B cell (primary cell): ENCODE data around the gene EGFL8. TPM values are rescaled to one million over a fixed set of nuclear protein-coding genes. Genes with fewer than 3 reads are reported as not detected.
"Not testable (repeated sequence)": the region's sequence is repeated elsewhere in the genome, so short reads cannot be mapped to it uniquely, and the experiment has no call there.

Experiments
- ATAC-seq: fragments of 200-7000 bp; cut with Tn5 transposase; one replicate; pipeline ENCODE4 v1.10.0; 2021; ENCODE audit warnings: low read depth, mild to moderate bottlenecking, moderate number of reproducible peaks, moderate library complexity
- CTCF ChIA-PET: fragments of 350-600 bp; sonication (Branson Sonifier 250); formaldehyde crosslinking; loops from one replicate; lab custom pipeline; 2021; ENCODE audit warnings: antibody characterized with exemption, inconsistent platforms; lab: Charles Lee
- POLR2A ChIA-PET: fragments of 350-600 bp; sonication (Branson Sonifier 250); formaldehyde crosslinking; loops from one replicate; lab custom pipeline; 2021; ENCODE audit warnings: antibody characterized with exemption; lab: Charles Lee
- DNase-seq: peaks from one replicate; pipeline ENCODE4 v3.0.0; 2013
- H2AFZ ChIP-seq: 2 replicates; pipeline ENCODE4 v1.6.1; 2012; ENCODE audit warnings: mild to moderate bottlenecking, low read depth, low read length; ENCODE audit not compliant: insufficient read depth, poor library complexity, severe bottlenecking
- H3K27ac ChIP-seq, 2 donors: 1 replicate in 1 of 2; 2 replicates in 1 of 2; pipeline ENCODE4 v1.5.1; 2012 to 2013; ENCODE audit warnings: low read length in 2 of 2, mild to moderate bottlenecking in 2 of 2, moderate library complexity in 1 of 2
- H3K27me3 ChIP-seq, 4 experiments: fragments of 200-600 bp in 1 of 4; sonication (generic) in 1 of 4; replicated peaks in 1 of 4; 1 replicate in 2 of 4; 2 replicates in 2 of 4; pipeline versions ENCODE4 v1.6.1 to v1.7.0; 2013 to 2016; ENCODE audit warnings: low read length in 3 of 4, mild to moderate bottlenecking in 2 of 4, mixed read lengths in 1 of 4, moderate library complexity in 1 of 4; ENCODE audit not compliant: insufficient read depth in 4 of 4, control insufficient read depth in 3 of 4; ENCODE audit errors: control extremely low read depth in 1 of 4
- H3K36me3 ChIP-seq, 2 experiments: replicated peaks in 1 of 2; 1 replicate in 1 of 2; 2 replicates in 1 of 2; pipeline versions ENCODE4 v1.6.1 to v1.7.1; 2013; ENCODE audit warnings: low read length in 1 of 2; ENCODE audit not compliant: insufficient read depth in 2 of 2, control insufficient read depth in 1 of 2; ENCODE audit errors: control extremely low read depth in 1 of 2, extremely low read depth in 1 of 2
- H3K4me1 ChIP-seq, 2 donors: fragments of 200-600 bp in 1 of 2; sonication (generic) in 1 of 2; 1 replicate in 1 of 2; 2 replicates in 1 of 2; pipeline versions ENCODE4 v1.5.1 to v1.6.1; 2013 to 2017; ENCODE audit warnings: low read length in 2 of 2; ENCODE audit not compliant: control insufficient read depth in 2 of 2, insufficient read depth in 2 of 2
- H3K4me2 ChIP-seq: replicated peaks from 2 replicates; pipeline ENCODE3; 2012; ENCODE audit warnings: mild to moderate bottlenecking, low read depth, low read length; ENCODE audit not compliant: poor library complexity, severe bottlenecking
- H3K4me3 ChIP-seq, 5 experiments: fragments of 200-600 bp in 1 of 5; sonication (generic) in 1 of 5; 1 replicate in 3 of 5; 2 replicates in 2 of 5; pipeline versions ENCODE4 v1.5.1 to v1.7.0; 2011 to 2016; ENCODE audit warnings: low read length in 4 of 5, mild to moderate bottlenecking in 4 of 5, low read depth in 2 of 5, control low read depth in 1 of 5, moderate library complexity in 1 of 5; ENCODE audit not compliant: insufficient read depth in 1 of 5; ENCODE audit errors: control extremely low read depth in 1 of 5, extremely low read depth in 1 of 5
- H3K79me2 ChIP-seq: fragments of 200-600 bp; sonication (generic); one replicate; pipeline ENCODE4 v1.6.0; 2016; ENCODE audit warnings: low read length; ENCODE audit not compliant: control insufficient read depth, insufficient read depth
- H3K9ac ChIP-seq: fragments of 200-600 bp; sonication (generic); 2 replicates; pipeline ENCODE4 v1.6.1; 2017; ENCODE audit warnings: mild to moderate bottlenecking, low read length, moderate library complexity
- H3K9me3 ChIP-seq, 3 donors: one replicate each; pipeline versions ENCODE4 v1.6.1 to v1.7.1; 2013; ENCODE audit warnings: low read length in 2 of 3; ENCODE audit not compliant: control insufficient read depth in 2 of 3, insufficient read depth in 1 of 3; ENCODE audit errors: control extremely low read depth in 1 of 3
- H4K20me1 ChIP-seq: 2 replicates; pipeline ENCODE4 v1.6.0; 2012; ENCODE audit warnings: mild to moderate bottlenecking, low read length; ENCODE audit not compliant: insufficient read depth, control insufficient read depth, poor library complexity, severe bottlenecking
- H3K27ac Mint-ChIP-seq: one replicate; pipeline ENCODE4 v1.8.0; 2021; ENCODE audit warnings: mixed read lengths
- H3K27me3 Mint-ChIP-seq: one replicate; pipeline ENCODE4 v1.8.0; 2021; ENCODE audit warnings: mixed read lengths
- H3K4me1 Mint-ChIP-seq: one replicate; pipeline ENCODE4 v1.8.0; 2021; ENCODE audit warnings: mixed read lengths
- H3K4me3 Mint-ChIP-seq: one replicate; pipeline ENCODE4 v1.8.0; 2021; ENCODE audit warnings: mixed read lengths
- H3K9me3 Mint-ChIP-seq: one replicate; pipeline ENCODE4 v1.8.0; 2022; ENCODE audit warnings: mixed read lengths; ENCODE audit not compliant: insufficient read depth
- EZH2 ChIP-seq: IDR thresholded peaks from 2 replicates; pipeline ENCODE4 v1.6.1; 2012; ENCODE audit warnings: borderline replicate concordance, low read depth, mild to moderate bottlenecking, moderate library complexity, low read length; ENCODE audit not compliant: insufficient read depth, poor library complexity, severe bottlenecking
- WGBS: methylation state at CpG from one replicate; pipeline ENCODE4 v1.1.5; 2013; ENCODE audit warnings: missing lambda C conversion rate; ENCODE audit not compliant: insufficient coverage; 5-methylcytosine and 5-hydroxymethylcytosine counted together
- intact Hi-C: fragments of 100-400 bp; cut with micrococcal nuclease; formaldehyde crosslinking; loops from one replicate; pipeline ENCODE4 v1.10.0; 2022
- polyA plus RNA-seq: library from polyadenylated mRNA; depleted of rRNA; stranded (reverse); fragments of >200 nt; gene quantifications from 2 replicates; pipeline ENCODE4 v1.2.3, GENCODE V29; 2012
- total RNA-seq, 2 donors: library from RNA; stranded (reverse); fragments of 120-200 nt in 1 of 2; gene quantifications; 1 replicate in 1 of 2; 2 replicates in 1 of 2; pipeline versions ENCODE4 v1.2.3 to v1.2.4, GENCODE V29; 2013 to 2022
- TF ChIP-seq, protein P1 (sequence below): fragments of 200-600 bp; IDR thresholded peaks from one replicate; pipeline ENCODE4 v1.8.0; 2022; ENCODE audit warnings: antibody characterized with exemption, mild to moderate bottlenecking

EGFL8 gene
- total and polyA plus RNA-seq, 2 donors (not counting 1 experiment from before 2014, with no cell fraction given), result 0.91 to 3.9 TPM

DNA sequence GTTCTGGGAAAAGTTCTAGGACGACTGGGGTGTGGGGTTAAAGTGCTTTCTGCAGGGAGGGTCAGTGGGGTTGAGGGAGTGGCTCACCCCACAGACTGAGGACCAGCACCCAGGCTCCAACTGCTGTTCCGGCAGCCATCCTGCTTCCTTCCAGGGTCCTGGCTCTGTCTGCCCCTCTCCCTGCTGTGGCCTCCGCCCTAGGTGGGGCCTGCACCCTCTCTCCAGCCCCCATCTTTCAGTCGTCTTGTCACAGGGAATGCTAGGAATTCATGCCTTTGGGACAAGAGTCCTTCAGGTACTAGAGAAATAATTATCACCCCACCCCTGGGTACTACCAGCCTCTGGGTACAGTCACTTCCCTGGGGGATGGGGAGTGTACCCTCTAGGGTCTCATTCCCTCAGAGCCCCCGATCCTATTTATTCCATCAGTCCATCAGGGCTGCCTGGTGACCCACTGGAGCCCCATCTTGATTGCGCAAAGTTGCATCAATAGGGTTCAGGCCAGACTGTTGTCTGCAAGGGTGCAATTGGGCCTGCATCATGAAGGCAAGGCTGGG is 19.8 kb downstream of the EGFL8 start, which contains the start of gene AGER:
Gene AGER (minus strand): TSS at position 170 of the 557 bp plus-strand sequence. CDS start 31 bp downstream, at position 139.
- Histone ChIP-seq H3K27ac (no peak within 1 kb of the TSS), H4K20me1 (no peaks in the 10 kb centered on the region), H2AFZ (no peak within 1 kb of the TSS), H3K36me3 (peaks cover 0 to 64% of the 10 kb centered on the region in 2 experiments), H3K4me1 (peaks cover 27 to 32% of the 10 kb centered on the region in 2 donors), H3K79me2 (peaks cover 39% of the 10 kb centered on the region), H3K9me3 (no peaks in the 10 kb centered on the region), H3K4me3 (no peak within 1 kb of the TSS), H3K4me2 (no peak within 1 kb of the TSS), H3K27me3 (no peaks in the 10 kb centered on the region), H3K9ac (no peak within 1 kb of the TSS)
- Mint-ChIP-seq H3K27me3 (no peaks in the 10 kb centered on the region), H3K27ac (peak within 1 kb of the TSS; percentile 50), H3K4me1 (peaks cover 51% of the 10 kb centered on the region), H3K9me3 (no peaks in the 10 kb centered on the region), H3K4me3 (no peak within 1 kb of the TSS)
- POLR2A ChIA-PET, result no interaction called here
- DNase-seq (peak; percentile 4), ATAC-seq (no peak)
- TF ChIP-seq, protein P1, sequence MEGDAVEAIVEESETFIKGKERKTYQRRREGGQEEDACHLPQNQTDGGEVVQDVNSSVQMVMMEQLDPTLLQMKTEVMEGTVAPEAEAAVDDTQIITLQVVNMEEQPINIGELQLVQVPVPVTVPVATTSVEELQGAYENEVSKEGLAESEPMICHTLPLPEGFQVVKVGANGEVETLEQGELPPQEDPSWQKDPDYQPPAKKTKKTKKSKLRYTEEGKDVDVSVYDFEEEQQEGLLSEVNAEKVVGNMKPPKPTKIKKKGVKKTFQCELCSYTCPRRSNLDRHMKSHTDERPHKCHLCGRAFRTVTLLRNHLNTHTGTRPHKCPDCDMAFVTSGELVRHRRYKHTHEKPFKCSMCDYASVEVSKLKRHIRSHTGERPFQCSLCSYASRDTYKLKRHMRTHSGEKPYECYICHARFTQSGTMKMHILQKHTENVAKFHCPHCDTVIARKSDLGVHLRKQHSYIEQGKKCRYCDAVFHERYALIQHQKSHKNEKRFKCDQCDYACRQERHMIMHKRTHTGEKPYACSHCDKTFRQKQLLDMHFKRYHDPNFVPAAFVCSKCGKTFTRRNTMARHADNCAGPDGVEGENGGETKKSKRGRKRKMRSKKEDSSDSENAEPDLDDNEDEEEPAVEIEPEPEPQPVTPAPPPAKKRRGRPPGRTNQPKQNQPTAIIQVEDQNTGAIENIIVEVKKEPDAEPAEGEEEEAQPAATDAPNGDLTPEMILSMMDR, result no peak
- no peak for TF ChIP-seq EZH2
- 86% methylated on average over 4 of the region's 6 CpGs for WGBS
- intact Hi-C loops, result no loop called here
- CTCF ChIA-PET, result no interaction called here

DNA sequence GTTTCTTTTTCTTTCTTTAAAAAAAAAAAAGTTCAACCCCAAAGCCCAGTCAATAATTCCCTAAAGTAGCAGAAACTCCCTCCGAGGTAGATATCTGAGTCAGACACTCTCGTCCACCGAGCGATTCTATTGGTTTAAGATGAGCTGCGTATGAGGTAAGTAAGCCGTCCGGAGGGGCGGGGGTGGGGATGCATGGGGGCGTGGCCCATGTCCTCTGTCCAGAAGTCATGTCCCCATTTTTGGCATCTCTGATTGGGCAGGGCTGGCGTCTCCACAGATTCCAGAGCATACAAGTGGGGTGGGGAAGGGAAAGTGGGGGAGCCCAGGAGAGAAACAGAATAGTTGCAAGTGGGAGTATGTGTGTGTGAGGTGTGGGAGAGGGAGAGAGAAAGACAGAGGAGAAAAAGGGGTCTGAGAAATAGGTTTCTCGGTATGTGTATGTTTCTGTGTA is 21.3 kb downstream of the EGFL8 start:
- H3K36me3 ChIP-seq, result peaks cover 0 to 57% of the 10 kb centered on the region in 2 experiments
- H3K4me3 Mint-ChIP-seq, H4K20me1 ChIP-seq, H3K27me3 ChIP-seq, H2AFZ ChIP-seq, H3K27me3 Mint-ChIP-seq, H3K9me3 Mint-ChIP-seq, CTCF ChIA-PET, ATAC-seq, POLR2A ChIA-PET, H3K9me3 ChIP-seq, H3K4me3 ChIP-seq, H3K4me2 ChIP-seq, H3K9ac ChIP-seq, intact Hi-C loops: not testable (repeated sequence)
- peak overlapping the region; percentile 50 to 51 for H3K27ac ChIP-seq
- peaks cover 23 to 33% of the 10 kb centered on the region in 2 donors for H3K4me1 ChIP-seq
- peak; percentile 47 for DNase-seq
- peak overlapping the region; percentile 88 for H3K27ac Mint-ChIP-seq
- peaks cover 48% of the 10 kb centered on the region for H3K79me2 ChIP-seq
- H3K4me1 Mint-ChIP-seq, result peaks cover 45% of the 10 kb centered on the region
- 100% methylated on average over 2 of the region's 11 CpGs for WGBS

- H3K9ac ChIP-seq, H4K20me1 ChIP-seq, POLR2A ChIA-PET, intact Hi-C loops, ATAC-seq, CTCF ChIA-PET, H3K27me3 ChIP-seq, H3K9me3 ChIP-seq, H3K27me3 Mint-ChIP-seq, DNase-seq, H3K4me2 ChIP-seq, H3K4me3 ChIP-seq, H2AFZ ChIP-seq, H3K9me3 Mint-ChIP-seq: not testable (repeated sequence)
- H3K4me1 Mint-ChIP-seq, result peaks cover 49% of the 10 kb centered on the region
- H3K4me1 ChIP-seq, result peaks cover 28 to 39% of the 10 kb centered on the region in 2 donors
- WGBS, result 82% methylated on average over 5 of the region's 10 CpGs
- H3K36me3 ChIP-seq, result peaks cover 0 to 56% of the 10 kb centered on the region in 2 experiments
- peak overlapping the region; percentile 88 for H3K27ac Mint-ChIP-seq
- H3K4me3 Mint-ChIP-seq, result peak overlapping the region; percentile 8
- peak overlapping the region; percentile 50 to 51 for H3K27ac ChIP-seq
- peaks cover 54% of the 10 kb centered on the region for H3K79me2 ChIP-seq
Observed at GRCh38 chr6:32186151-32186840, 21.9 kb downstream of the EGFL8 start.
